H1 (cell line): ENCODE data around the gene DRG1. TPM values are rescaled to one million over a fixed set of nuclear protein-coding genes. Genes with fewer than 3 reads are reported as not detected.

Source experiments
- CTBP2 ChIP-seq: IDR thresholded peaks from 2 replicates; pipeline ENCODE4 v1.7.0; 2011; ENCODE audit warnings: borderline replicate concordance, mild to moderate bottlenecking, moderate library complexity, mixed read lengths, low read length; ENCODE audit not compliant: insufficient read depth, insufficient read length
- HDAC2 ChIP-seq, 2 experiments: fragments of 300-600 bp in 1 of 2; sonication (generic) in 1 of 2; IDR thresholded peaks; 2 replicates each; pipeline ENCODE4 v1.6.1; 2011 to 2012; ENCODE audit warnings: low read depth in 2 of 2, low read length in 2 of 2, mild to moderate bottlenecking in 2 of 2, moderate library complexity in 2 of 2, borderline replicate concordance in 1 of 2, inconsistent platforms in 1 of 2
- JUN ChIP-seq: IDR thresholded peaks from 2 replicates; pipeline ENCODE4 v1.6.1; 2011; ENCODE audit warnings: low read depth, mild to moderate bottlenecking, improper control_type of control experiment, low read length
- NANOG ChIP-seq: IDR thresholded peaks from 2 replicates; pipeline ENCODE4 v1.6.1; 2011; ENCODE audit warnings: low read length, low read depth, mild to moderate bottlenecking, inconsistent platforms; ENCODE audit not compliant: insufficient read depth, poor library complexity, severe bottlenecking
- NRF1 ChIP-seq: IDR thresholded peaks from 2 replicates; pipeline ENCODE4 v1.6.1; 2011; ENCODE audit warnings: mild to moderate bottlenecking, low read depth, low read length, improper control_type of control experiment
- SIX5 ChIP-seq: IDR thresholded peaks from 2 replicates; pipeline ENCODE4 v1.6.1; 2011; ENCODE audit warnings: mild to moderate bottlenecking, low read depth, low read length
- SRF ChIP-seq: IDR thresholded peaks from 2 replicates; pipeline ENCODE4 v1.6.1; 2011; ENCODE audit warnings: mild to moderate bottlenecking, low read depth, low read length, moderate library complexity
- polyA plus RNA-seq, 7 experiments: library from polyadenylated mRNA; depleted of rRNA in 3 of 7; stranded (reverse) in 5 of 7; unstranded in 2 of 7; fragments of >200 nt in 5 of 7; fragments of 200-250 nt in 2 of 7; gene quantifications; 1 replicate in 5 of 7; 2 replicates in 1 of 7; 4 replicates in 1 of 7; pipeline versions ENCODE4 v1.2.1 to v1.2.3, GENCODE V29; 2011 to 2013; ENCODE audit warnings: missing spikeins in 2 of 7, mixed read lengths in 2 of 7
- total RNA-seq: library from RNA; stranded (reverse); fragmentation: NEBNext Ultra II Directional; extraction: Animal tissue kit (Norgen Biotek cat#: 25700); gene quantifications from 2 replicates; pipeline ENCODE4 v1.2.1, GENCODE V29; 2021

The DRG1 gene
- total and polyA plus RNA-seq, 2 of the 8 experiments (the other 6 are each of a cell fraction or from before 2014, with no cell fraction given) = 45.3 to 81.9 TPM

GRCh38 chr22:31446208-31446607 lies 46.8 kb downstream of the DRG1 start (continued):
- TF ChIP-seq HDAC2 (IDR thresholded peaks at IDR 0.05; ENCODE audit: borderline replicate concordance in 1 of 2, low read depth in 2 of 2, low read length in 2 of 2) = no peak
- TF ChIP-seq NANOG = no peak
- no peak for TF ChIP-seq NRF1
- TF ChIP-seq CTBP2 = no peak
- TF ChIP-seq JUN = no peak
- no peak for TF ChIP-seq SRF
- TF ChIP-seq SIX5 = no peak
